HG03139 (cell line): ENCODE results near the gene PCDHGA7.
"Not testable (repeated sequence)": the region's sequence is repeated elsewhere in the genome, so short reads cannot be mapped to it uniquely, and the experiment has no call there.

Experiments used
- ATAC-seq: cut with Tn5 transposase; IDR thresholded peaks from one replicate; pipeline ENCODE4 v1.9.1; 2021; ENCODE audit not compliant: unreplicated experiment

PCDHGA7 gene

GRCh38 chr5:141422742-141423291, 40.3 kb downstream of the PCDHGA7 start:
- no peak for ATAC-seq

DNA sequence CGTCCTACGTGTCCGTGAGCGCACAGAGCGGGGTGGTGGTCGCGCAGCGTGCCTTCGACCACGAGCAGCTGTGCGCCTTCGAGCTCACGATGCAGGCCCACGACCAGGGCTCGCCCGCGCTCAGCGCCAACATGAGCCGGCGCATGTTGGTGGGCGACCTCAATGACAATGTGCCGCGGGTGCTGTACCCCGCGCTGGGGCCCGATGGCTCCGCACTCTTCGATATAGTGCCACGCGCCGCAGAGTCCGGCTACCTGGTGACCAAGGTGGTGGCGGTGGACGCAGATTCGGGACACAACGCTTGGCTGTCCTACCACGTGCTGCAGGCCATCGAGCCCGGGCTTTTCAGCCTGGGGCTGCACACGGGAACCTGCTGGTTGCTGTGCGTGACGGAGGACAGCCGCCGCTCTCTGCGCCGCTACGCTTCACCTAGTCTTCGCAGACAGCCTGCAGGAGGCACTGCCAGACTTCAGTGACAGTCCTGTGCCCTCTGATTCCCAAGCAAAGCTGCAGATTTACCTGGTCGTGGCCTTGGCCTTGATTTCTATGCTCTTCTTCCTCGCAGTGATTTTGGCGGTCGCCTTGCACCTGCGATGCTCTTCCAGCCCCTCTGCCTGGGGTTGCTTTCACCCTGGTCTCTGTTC, 45.4 kb downstream of the PCDHGA7 start:
- no peak for ATAC-seq

- ATAC-seq: peak; percentile 89
These were observed 48.0 kb downstream of the PCDHGA7 start, which contains the start of gene PCDHGA12 for GRCh38 chr5:141430332-141431113. TSS of gene PCDHGA12 (plus strand) at chr5:141430507. CDS start at chr5:141430760, 253 bp downstream.

DNA sequence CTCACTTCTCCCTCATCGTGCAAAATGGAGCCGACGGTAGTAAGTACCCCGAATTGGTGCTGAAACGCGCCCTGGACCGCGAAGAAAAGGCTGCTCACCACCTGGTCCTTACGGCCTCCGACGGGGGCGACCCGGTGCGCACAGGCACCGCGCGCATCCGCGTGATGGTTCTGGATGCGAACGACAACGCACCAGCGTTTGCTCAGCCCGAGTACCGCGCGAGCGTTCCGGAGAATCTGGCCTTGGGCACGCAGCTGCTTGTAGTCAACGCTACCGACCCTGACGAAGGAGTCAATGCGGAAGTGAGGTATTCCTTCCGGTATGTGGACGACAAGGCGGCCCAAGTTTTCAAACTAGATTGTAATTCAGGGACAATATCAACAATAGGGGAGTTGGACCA, 48.7 kb downstream of the PCDHGA7 start:
- ATAC-seq: no peak

DNA sequence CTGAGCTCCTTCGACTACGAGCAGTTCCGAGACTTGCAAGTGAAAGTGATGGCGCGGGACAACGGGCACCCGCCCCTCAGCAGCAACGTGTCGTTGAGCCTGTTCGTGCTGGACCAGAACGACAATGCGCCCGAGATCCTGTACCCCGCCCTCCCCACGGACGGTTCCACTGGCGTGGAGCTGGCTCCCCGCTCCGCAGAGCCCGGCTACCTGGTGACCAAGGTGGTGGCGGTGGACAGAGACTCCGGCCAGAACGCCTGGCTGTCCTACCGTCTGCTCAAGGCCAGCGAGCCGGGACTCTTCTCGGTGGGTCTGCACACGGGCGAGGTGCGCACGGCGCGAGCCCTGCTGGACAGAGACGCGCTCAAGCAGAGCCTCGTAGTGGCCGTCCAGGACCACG, 49.8 kb downstream of the PCDHGA7 start:
- ATAC-seq: not testable (repeated sequence)

DNA sequence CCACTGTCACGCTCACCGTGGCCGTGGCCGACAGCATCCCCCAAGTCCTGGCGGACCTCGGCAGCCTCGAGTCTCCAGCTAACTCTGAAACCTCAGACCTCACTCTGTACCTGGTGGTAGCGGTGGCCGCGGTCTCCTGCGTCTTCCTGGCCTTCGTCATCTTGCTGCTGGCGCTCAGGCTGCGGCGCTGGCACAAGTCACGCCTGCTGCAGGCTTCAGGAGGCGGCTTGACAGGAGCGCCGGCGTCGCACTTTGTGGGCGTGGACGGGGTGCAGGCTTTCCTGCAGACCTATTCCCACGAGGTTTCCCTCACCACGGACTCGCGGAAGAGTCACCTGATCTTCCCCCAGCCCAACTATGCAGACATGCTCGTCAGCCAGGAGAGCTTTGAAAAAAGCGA, 50.2 kb downstream of the PCDHGA7 start:
- not testable (repeated sequence) for ATAC-seq

DNA sequence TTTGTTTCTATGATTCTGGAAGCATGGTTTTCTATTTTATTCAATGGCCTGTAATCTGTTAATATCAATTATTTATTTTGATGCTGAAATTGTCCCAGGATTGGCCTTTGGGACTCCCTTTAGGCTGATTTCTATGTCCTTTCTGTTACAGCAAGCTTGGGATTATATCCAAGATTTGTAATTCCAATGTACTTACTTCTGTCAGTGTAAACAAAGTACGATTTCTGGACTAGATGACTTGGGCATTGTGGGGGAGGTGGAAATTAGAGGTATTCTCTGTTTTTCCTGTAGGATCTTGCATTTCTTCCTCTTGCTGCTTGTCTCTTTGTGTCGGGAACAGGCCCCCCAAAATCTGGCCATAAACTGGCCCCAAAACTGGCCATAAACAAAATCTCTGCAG, 51.5 kb downstream of the PCDHGA7 start:
- ATAC-seq: no peak
